Activated T-helper 2 cell treated with anti-CD3 and anti-CD28 coated beads, Interferon-gamma antibody, Interleukin-2, Interleukin-4, amounts not matched to agents 10 μg/mL and 5 μg/mL and 100 μg/mL, durations not matched to agents 14 hours and 24 hours and 36 hours (primary cell): ENCODE data around the gene MARCHF7. TPM values are rescaled to one million over a fixed set of nuclear protein-coding genes. Genes with fewer than 3 reads are reported as not detected.
"Not testable (repeated sequence)": the region's sequence is repeated elsewhere in the genome, so short reads cannot be mapped to it uniquely, and the experiment has no call there.

ENCODE experiments used
- DNase-seq: peaks from one replicate; pipeline ENCODE4 v3.0.0; 2021; ENCODE audit warnings: low spot score
- H3K27ac Mint-ChIP-seq: one replicate; pipeline ENCODE4 v1.8.0; 2021; ENCODE audit warnings: mixed read lengths
- H3K27me3 Mint-ChIP-seq: one replicate; pipeline ENCODE4 v1.8.0; 2021; ENCODE audit warnings: low read depth, mixed read lengths
- H3K36me3 Mint-ChIP-seq: one replicate; pipeline ENCODE4 v1.8.0; 2021; ENCODE audit warnings: low read depth, mixed read lengths
- H3K4me1 Mint-ChIP-seq: one replicate; pipeline ENCODE4 v1.8.0; 2021; ENCODE audit warnings: low read depth, mixed read lengths
- H3K4me3 Mint-ChIP-seq: one replicate; pipeline ENCODE4 v1.8.0; 2021; ENCODE audit warnings: low read depth, mild to moderate bottlenecking, moderate library complexity, mixed read lengths
- H3K9me3 Mint-ChIP-seq: one replicate; pipeline ENCODE4 v1.8.0; 2021; ENCODE audit warnings: mixed read lengths
- intact Hi-C: fragments of 100-400 bp; cut with micrococcal nuclease; formaldehyde crosslinking; loops from one replicate; pipeline ENCODE4 v1.15.1; 2023
- total RNA-seq: library from RNA; stranded (reverse); gene quantifications from 2 replicates; pipeline ENCODE4 v1.2.3, GENCODE V29; 2022

The MARCHF7 gene
- total RNA-seq, 1 donor from 2014 or later, result 80.0 TPM

GRCh38 chr2:159725713-159726112 is 13.4 kb downstream of the MARCHF7 start:
- Mint-ChIP-seq H3K27ac (no peak overlapping the region), H3K27me3 (no peaks in the 10 kb centered on the region), H3K4me1 (peaks cover 33% of the 10 kb centered on the region), H3K36me3 (peaks cover 90% of the 10 kb centered on the region), H3K4me3 (no peak overlapping the region), H3K9me3 (peaks cover 11% of the 10 kb centered on the region)
- intact Hi-C loops, result no loop called here
- DNase-seq, result no peak

DNA sequence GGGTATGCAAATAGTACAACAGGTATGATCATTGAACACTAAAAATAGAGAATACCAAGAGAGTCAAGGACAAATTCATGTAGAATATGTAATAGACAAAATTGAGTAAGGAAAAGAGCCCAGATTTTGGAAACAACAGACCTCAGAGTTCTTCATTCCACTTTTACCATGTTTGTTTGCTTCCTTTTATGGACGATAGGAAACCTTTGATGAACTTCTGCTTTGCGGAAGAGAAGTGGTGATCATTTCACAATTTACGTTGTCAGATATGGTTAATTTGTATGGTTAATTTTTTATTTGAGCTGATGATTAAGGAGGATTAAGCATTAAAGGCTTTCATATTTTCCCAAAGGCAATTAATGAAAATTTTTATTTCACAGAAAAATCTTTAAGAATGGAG is 16.3 kb downstream of the MARCHF7 start:
- Mint-ChIP-seq H3K27ac (no peak overlapping the region), H3K4me1 (peaks cover 23% of the 10 kb centered on the region), H3K9me3 (peaks cover 11% of the 10 kb centered on the region), H3K27me3 (no peaks in the 10 kb centered on the region), H3K4me3 (no peak overlapping the region), H3K36me3 (peaks cover 80% of the 10 kb centered on the region)
- intact Hi-C loops, result no loop called here
- DNase-seq, result no peak

DNA sequence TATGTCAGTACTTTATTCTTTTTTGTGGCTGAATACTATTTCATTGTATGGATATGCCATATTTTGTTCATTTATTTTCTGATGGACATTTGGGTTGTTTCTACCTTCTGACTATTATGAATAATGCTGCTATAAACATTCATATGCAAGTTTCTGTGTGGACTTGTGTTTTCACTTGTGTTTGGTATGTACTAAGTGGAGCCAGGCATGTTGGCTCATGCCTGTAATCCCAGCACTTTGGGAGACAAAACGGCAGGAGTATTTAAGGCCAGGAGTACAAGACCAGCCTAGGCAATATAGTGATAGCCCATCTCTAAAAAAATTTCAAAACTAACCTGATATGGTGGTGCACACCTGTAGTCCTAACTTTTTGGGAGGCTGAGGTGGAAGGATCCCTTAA is 23.3 kb downstream of the MARCHF7 start:
- Mint-ChIP-seq H3K36me3 (peaks cover 72% of the 10 kb centered on the region), H3K9me3 (no peaks in the 10 kb centered on the region), H3K27me3 (no peaks in the 10 kb centered on the region), H3K4me1 (peaks cover 18% of the 10 kb centered on the region), H3K4me3 (no peak overlapping the region), H3K27ac (no peak overlapping the region)
- intact Hi-C loops, result no loop called here
- DNase-seq, result no peak

GRCh38 chr2:159736048-159736447 is 23.7 kb downstream of the MARCHF7 start:
- H3K36me3 Mint-ChIP-seq, result peaks cover 68% of the 10 kb centered on the region
- H3K9me3 Mint-ChIP-seq, result no peaks in the 10 kb centered on the region
- H3K27ac Mint-ChIP-seq, result no peak overlapping the region
- peaks cover 18% of the 10 kb centered on the region for H3K4me1 Mint-ChIP-seq
- DNase-seq, result no peak
- no peak overlapping the region for H3K4me3 Mint-ChIP-seq
- intact Hi-C loops, result no loop called here
- no peaks in the 10 kb centered on the region for H3K27me3 Mint-ChIP-seq

GRCh38 chr2:159737292-159737916 is 25.1 kb downstream of the MARCHF7 start:
- Mint-ChIP-seq H3K27me3 (no peaks in the 10 kb centered on the region), H3K4me1 (peaks cover 18% of the 10 kb centered on the region), H3K27ac (no peak overlapping the region), H3K36me3 (peaks cover 72% of the 10 kb centered on the region), H3K4me3 (no peak overlapping the region), H3K9me3 (no peaks in the 10 kb centered on the region)
- no peak for DNase-seq
- intact Hi-C loops, result no loop called here

DNA sequence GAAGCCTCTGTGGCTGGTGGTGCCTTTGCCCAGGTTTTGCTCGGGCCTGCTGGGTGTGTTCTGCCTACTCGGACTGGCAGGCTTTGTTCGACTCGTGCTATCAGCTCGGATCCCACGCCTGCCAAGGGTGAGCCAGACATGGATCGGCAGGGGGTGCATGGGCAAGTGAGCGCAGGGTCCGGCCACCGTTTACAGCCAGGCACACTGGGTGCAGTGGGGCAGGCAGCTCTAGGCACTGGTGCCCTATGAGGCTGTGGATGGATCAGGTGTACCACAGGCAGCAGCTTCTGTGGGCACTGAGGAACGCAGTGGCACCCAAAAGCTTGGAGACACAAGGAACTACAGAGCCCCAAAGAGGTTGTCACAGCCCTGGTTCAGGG is 25.6 kb downstream of the MARCHF7 start:
- Mint-ChIP-seq H3K36me3 (peaks cover 72% of the 10 kb centered on the region), H3K4me3 (no peak overlapping the region), H3K4me1 (peaks cover 18% of the 10 kb centered on the region)

DNA sequence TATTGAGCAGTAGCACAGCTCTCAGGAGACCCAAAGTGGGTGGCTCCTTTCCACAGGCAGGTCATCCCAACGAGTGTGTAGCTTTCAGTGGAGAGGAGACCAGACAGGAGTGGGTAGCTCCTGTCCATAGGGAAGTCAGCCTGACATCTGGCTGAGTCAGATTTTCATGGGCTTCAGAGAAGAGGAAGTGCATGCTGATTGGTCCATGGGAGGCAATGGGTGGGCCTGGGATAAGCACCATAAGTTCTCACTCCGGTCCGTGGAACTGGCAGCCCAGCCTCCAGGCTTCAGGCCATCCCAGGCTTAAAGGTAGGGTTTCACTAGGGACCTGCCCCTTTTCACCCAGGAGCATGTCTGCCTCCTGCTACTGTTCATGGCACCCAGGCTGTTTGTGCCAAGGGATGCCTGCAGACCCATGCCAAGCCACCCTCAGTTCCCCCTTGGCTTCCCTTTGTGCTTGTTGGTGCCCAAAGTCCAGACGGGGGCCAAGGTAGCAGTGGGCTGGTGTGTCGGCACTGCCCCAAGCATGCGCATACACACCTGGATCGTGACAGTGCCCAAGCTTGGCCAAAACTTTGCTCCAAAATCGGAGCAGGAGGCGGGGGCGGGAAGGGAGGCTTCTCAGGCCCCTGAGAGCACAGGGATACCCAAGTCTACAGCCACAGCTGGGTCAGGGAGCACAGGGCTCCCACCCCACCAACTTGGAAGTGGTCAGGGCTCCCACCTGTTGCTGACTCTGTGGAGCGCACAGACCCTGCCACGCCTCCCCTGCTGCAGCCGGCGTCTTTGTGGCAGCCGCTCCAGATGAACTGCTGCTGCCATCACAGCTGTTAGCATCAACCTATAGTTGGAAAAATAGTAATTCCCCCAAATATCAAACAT is 26.4 kb downstream of the MARCHF7 start:
- Mint-ChIP-seq H3K36me3 (peaks cover 74% of the 10 kb centered on the region), H3K27me3 (no peaks in the 10 kb centered on the region)

More for the DNA sequence above, 25.6 kb downstream of the MARCHF7 start:
- intact Hi-C loops, result no loop called here
- no peak overlapping the region for H3K27ac Mint-ChIP-seq
- H3K9me3 Mint-ChIP-seq, result no peaks in the 10 kb centered on the region
- no peaks in the 10 kb centered on the region for H3K27me3 Mint-ChIP-seq
- no peak for DNase-seq

DNA sequence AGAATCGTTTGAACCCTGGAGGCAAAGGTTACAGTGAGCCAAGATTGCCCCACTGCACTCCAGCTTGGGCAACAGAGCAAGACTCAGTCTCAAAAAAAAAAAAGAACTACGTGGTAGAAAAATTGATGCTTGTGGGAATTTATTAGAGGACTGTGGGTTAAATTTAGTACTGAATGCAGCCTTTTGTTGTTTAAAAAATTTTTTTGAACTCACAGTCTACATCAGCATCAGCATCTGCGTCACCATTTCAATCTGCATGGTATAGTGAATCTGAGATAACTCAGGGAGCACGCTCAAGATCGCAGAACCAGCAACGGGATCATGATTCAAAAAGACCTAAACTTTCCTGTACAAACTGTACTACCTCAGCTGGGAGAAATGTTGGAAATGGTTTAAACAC is 30.5 kb downstream of the MARCHF7 start:
- peaks cover 8% of the 10 kb centered on the region for H3K4me1 Mint-ChIP-seq
- intact Hi-C loops, result no loop called here
- no peaks in the 10 kb centered on the region for H3K27me3 Mint-ChIP-seq
- no peak overlapping the region for H3K4me3 Mint-ChIP-seq
- H3K27ac Mint-ChIP-seq, result no peak overlapping the region
- H3K36me3 Mint-ChIP-seq, result peaks cover 71% of the 10 kb centered on the region
- no peaks in the 10 kb centered on the region for H3K9me3 Mint-ChIP-seq
- DNase-seq, result no peak

More for the DNA sequence above, 26.4 kb downstream of the MARCHF7 start:
- Mint-ChIP-seq H3K4me3 (no peak overlapping the region), H3K27ac (no peak overlapping the region), H3K9me3 (no peaks in the 10 kb centered on the region), H3K4me1 (peaks cover 18% of the 10 kb centered on the region)
- no peak for DNase-seq
- intact Hi-C loops, result no loop called here

GRCh38 chr2:159744363-159744762 is 32.1 kb downstream of the MARCHF7 start:
- Mint-ChIP-seq H3K4me1 (peaks cover 7% of the 10 kb centered on the region), H3K4me3 (no peak overlapping the region), H3K36me3 (peaks cover 75% of the 10 kb centered on the region), H3K9me3 (no peaks in the 10 kb centered on the region), H3K27me3 (no peaks in the 10 kb centered on the region), H3K27ac (no peak overlapping the region)
- intact Hi-C loops, result no loop called here
- no peak for DNase-seq

DNA sequence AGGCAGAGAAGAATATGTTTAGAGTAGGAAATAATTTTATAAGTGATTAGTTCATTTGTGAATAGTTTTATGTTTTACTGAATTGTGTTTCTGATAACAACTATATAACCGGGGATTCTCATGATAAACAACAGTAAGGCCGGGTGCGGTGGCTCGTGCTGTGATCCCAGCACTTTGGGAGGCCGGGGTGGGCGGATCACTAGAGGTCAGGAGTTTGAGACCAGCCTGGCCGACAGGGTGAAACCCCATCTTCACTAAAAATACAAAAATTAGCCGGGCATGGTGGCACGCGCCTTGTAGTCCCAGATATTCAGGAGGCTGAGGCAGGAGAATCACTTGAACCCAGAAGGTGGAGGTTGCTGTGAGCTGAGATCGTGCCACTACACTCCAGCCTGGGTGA is 32.9 kb downstream of the MARCHF7 start:
- not testable (repeated sequence) for H3K27me3 Mint-ChIP-seq, H3K4me3 Mint-ChIP-seq, H3K4me1 Mint-ChIP-seq, H3K9me3 Mint-ChIP-seq, DNase-seq, H3K27ac Mint-ChIP-seq
- intact Hi-C loops, result loop anchor here (1.0 to 5.0 kb wide), 2 partner anchors 33 to 37 kb away; partner anchors contain the start of gene MARCHF7
- H3K36me3 Mint-ChIP-seq, result peaks cover 70% of the 10 kb centered on the region

DNA sequence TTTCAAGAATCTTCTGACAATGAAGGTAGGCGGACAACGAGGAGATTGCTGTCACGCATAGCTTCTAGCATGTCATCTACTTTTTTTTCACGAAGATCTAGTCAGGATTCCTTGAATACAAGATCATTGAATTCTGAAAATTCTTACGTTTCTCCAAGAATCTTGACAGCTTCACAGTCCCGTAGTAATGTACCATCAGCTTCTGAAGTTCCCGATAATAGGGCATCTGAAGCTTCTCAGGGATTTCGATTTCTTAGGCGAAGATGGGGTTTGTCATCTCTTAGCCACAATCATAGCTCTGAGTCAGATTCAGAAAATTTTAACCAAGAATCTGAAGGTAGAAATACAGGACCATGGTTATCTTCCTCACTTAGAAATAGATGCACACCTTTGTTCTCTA is 35.8 kb downstream of the MARCHF7 start:
- H3K4me3 Mint-ChIP-seq, result no peak overlapping the region
- no peaks in the 10 kb centered on the region for H3K27me3 Mint-ChIP-seq
- no peak for DNase-seq
- intact Hi-C loops, result loop anchor here (5.0 kb wide), 1 partner anchor 36 kb away; the partner anchor contains the start of gene MARCHF7
- no peak overlapping the region for H3K27ac Mint-ChIP-seq
- H3K9me3 Mint-ChIP-seq, result no peaks in the 10 kb centered on the region
- H3K36me3 Mint-ChIP-seq, result peaks cover 78% of the 10 kb centered on the region
- H3K4me1 Mint-ChIP-seq, result peaks cover 8% of the 10 kb centered on the region

DNA sequence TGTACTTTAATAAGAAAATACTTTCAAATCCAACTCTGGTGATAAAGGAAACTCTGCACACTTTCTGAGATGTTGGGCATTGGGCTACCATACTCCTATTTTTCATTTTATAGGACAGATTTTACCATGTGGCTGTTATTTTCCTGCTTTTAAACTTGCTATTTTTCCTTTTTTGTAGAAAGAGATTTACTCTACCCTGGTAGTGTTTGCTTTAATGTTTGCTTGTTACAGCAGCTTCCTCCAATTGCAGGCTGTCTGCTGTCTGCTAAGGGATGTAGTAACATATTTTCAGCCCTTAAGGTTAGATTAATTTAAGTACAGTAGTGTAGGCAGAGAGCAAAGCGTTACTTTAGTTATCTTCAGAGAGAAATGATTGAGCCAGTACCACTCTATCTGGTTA is 38.6 kb downstream of the MARCHF7 start:
- Mint-ChIP-seq H3K27ac (no peak overlapping the region), H3K27me3 (no peaks in the 10 kb centered on the region), H3K4me1 (peaks cover 6% of the 10 kb centered on the region), H3K9me3 (no peaks in the 10 kb centered on the region), H3K4me3 (no peak overlapping the region), H3K36me3 (peaks cover 55% of the 10 kb centered on the region)
- DNase-seq, result no peak
- intact Hi-C loops, result no loop called here

DNA sequence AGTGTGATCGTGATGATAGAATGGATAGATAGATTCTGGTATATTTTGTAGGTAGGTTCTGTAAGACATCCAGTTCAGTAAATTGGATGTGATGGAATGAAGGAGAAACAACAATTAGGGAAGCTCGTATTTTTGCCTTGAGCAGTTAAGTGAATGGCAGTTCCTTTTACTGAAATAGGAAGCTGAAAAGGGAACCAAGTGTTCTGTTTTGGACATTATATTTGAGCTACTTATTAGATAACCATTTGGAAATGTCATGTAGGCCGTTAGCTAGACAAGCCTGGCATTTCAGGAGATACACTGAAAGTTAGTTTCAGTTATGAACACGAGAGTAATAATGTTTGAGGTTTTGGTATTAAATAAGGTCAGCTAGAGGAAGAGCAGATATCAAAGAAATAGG is 41.5 kb downstream of the MARCHF7 start:
- Mint-ChIP-seq H3K9me3 (no peaks in the 10 kb centered on the region), H3K4me3 (no peak overlapping the region), H3K27me3 (no peaks in the 10 kb centered on the region), H3K36me3 (peaks cover 47% of the 10 kb centered on the region), H3K27ac (no peak overlapping the region), H3K4me1 (peaks cover 6% of the 10 kb centered on the region)
- DNase-seq, result no peak
- intact Hi-C loops, result no loop called here
